B cell (primary cell): ENCODE data around the gene SMIM5. TPM values are rescaled to one million over a fixed set of nuclear protein-coding genes. Genes with fewer than 3 reads are reported as not detected.

ENCODE experiments used
- ATAC-seq: fragments of 200-7000 bp; cut with Tn5 transposase; one replicate; pipeline ENCODE4 v1.10.0; 2021; ENCODE audit warnings: low read depth, mild to moderate bottlenecking, moderate number of reproducible peaks, moderate library complexity
- CTCF ChIA-PET: fragments of 350-600 bp; sonication (Branson Sonifier 250); formaldehyde crosslinking; loops from one replicate; lab custom pipeline; 2021; ENCODE audit warnings: antibody characterized with exemption, inconsistent platforms; lab: Charles Lee
- POLR2A ChIA-PET: fragments of 350-600 bp; sonication (Branson Sonifier 250); formaldehyde crosslinking; loops from one replicate; lab custom pipeline; 2021; ENCODE audit warnings: antibody characterized with exemption; lab: Charles Lee
- DNase-seq: peaks from one replicate; pipeline ENCODE4 v3.0.0; 2013
- H2AFZ ChIP-seq: 2 replicates; pipeline ENCODE4 v1.6.1; 2012; ENCODE audit warnings: mild to moderate bottlenecking, low read depth, low read length; ENCODE audit not compliant: insufficient read depth, poor library complexity, severe bottlenecking
- H3K27ac ChIP-seq, 2 donors: 1 replicate in 1 of 2; 2 replicates in 1 of 2; pipeline ENCODE4 v1.5.1; 2012 to 2013; ENCODE audit warnings: low read length in 2 of 2, mild to moderate bottlenecking in 2 of 2, moderate library complexity in 1 of 2
- H3K27me3 ChIP-seq, 4 experiments: fragments of 200-600 bp in 1 of 4; sonication (generic) in 1 of 4; replicated peaks in 1 of 4; 1 replicate in 2 of 4; 2 replicates in 2 of 4; pipeline versions ENCODE4 v1.6.1 to v1.7.0; 2013 to 2016; ENCODE audit warnings: low read length in 3 of 4, mild to moderate bottlenecking in 2 of 4, mixed read lengths in 1 of 4, moderate library complexity in 1 of 4; ENCODE audit not compliant: insufficient read depth in 4 of 4, control insufficient read depth in 3 of 4; ENCODE audit errors: control extremely low read depth in 1 of 4
- H3K36me3 ChIP-seq, 2 experiments: replicated peaks in 1 of 2; 1 replicate in 1 of 2; 2 replicates in 1 of 2; pipeline versions ENCODE4 v1.6.1 to v1.7.1; 2013; ENCODE audit warnings: low read length in 1 of 2; ENCODE audit not compliant: insufficient read depth in 2 of 2, control insufficient read depth in 1 of 2; ENCODE audit errors: control extremely low read depth in 1 of 2, extremely low read depth in 1 of 2
- H3K4me1 ChIP-seq, 2 donors: fragments of 200-600 bp in 1 of 2; sonication (generic) in 1 of 2; 1 replicate in 1 of 2; 2 replicates in 1 of 2; pipeline versions ENCODE4 v1.5.1 to v1.6.1; 2013 to 2017; ENCODE audit warnings: low read length in 2 of 2; ENCODE audit not compliant: control insufficient read depth in 2 of 2, insufficient read depth in 2 of 2
- H3K4me2 ChIP-seq: replicated peaks from 2 replicates; pipeline ENCODE3; 2012; ENCODE audit warnings: mild to moderate bottlenecking, low read depth, low read length; ENCODE audit not compliant: poor library complexity, severe bottlenecking
- H3K4me3 ChIP-seq, 5 experiments: fragments of 200-600 bp in 1 of 5; sonication (generic) in 1 of 5; 1 replicate in 3 of 5; 2 replicates in 2 of 5; pipeline versions ENCODE4 v1.5.1 to v1.7.0; 2011 to 2016; ENCODE audit warnings: low read length in 4 of 5, mild to moderate bottlenecking in 4 of 5, low read depth in 2 of 5, control low read depth in 1 of 5, moderate library complexity in 1 of 5; ENCODE audit not compliant: insufficient read depth in 1 of 5; ENCODE audit errors: control extremely low read depth in 1 of 5, extremely low read depth in 1 of 5
- H3K79me2 ChIP-seq: fragments of 200-600 bp; sonication (generic); one replicate; pipeline ENCODE4 v1.6.0; 2016; ENCODE audit warnings: low read length; ENCODE audit not compliant: control insufficient read depth, insufficient read depth
- H3K9ac ChIP-seq: fragments of 200-600 bp; sonication (generic); 2 replicates; pipeline ENCODE4 v1.6.1; 2017; ENCODE audit warnings: mild to moderate bottlenecking, low read length, moderate library complexity
- H3K9me3 ChIP-seq, 3 donors: one replicate each; pipeline versions ENCODE4 v1.6.1 to v1.7.1; 2013; ENCODE audit warnings: low read length in 2 of 3; ENCODE audit not compliant: control insufficient read depth in 2 of 3, insufficient read depth in 1 of 3; ENCODE audit errors: control extremely low read depth in 1 of 3
- H4K20me1 ChIP-seq: 2 replicates; pipeline ENCODE4 v1.6.0; 2012; ENCODE audit warnings: mild to moderate bottlenecking, low read length; ENCODE audit not compliant: insufficient read depth, control insufficient read depth, poor library complexity, severe bottlenecking
- H3K27ac Mint-ChIP-seq: one replicate; pipeline ENCODE4 v1.8.0; 2021; ENCODE audit warnings: mixed read lengths
- H3K27me3 Mint-ChIP-seq: one replicate; pipeline ENCODE4 v1.8.0; 2021; ENCODE audit warnings: mixed read lengths
- H3K4me1 Mint-ChIP-seq: one replicate; pipeline ENCODE4 v1.8.0; 2021; ENCODE audit warnings: mixed read lengths
- H3K4me3 Mint-ChIP-seq: one replicate; pipeline ENCODE4 v1.8.0; 2021; ENCODE audit warnings: mixed read lengths
- H3K9me3 Mint-ChIP-seq: one replicate; pipeline ENCODE4 v1.8.0; 2022; ENCODE audit warnings: mixed read lengths; ENCODE audit not compliant: insufficient read depth
- EZH2 ChIP-seq: IDR thresholded peaks from 2 replicates; pipeline ENCODE4 v1.6.1; 2012; ENCODE audit warnings: borderline replicate concordance, low read depth, mild to moderate bottlenecking, moderate library complexity, low read length; ENCODE audit not compliant: insufficient read depth, poor library complexity, severe bottlenecking
- WGBS: methylation state at CpG from one replicate; pipeline ENCODE4 v1.1.5; 2013; ENCODE audit warnings: missing lambda C conversion rate; ENCODE audit not compliant: insufficient coverage; 5-methylcytosine and 5-hydroxymethylcytosine counted together
- intact Hi-C: fragments of 100-400 bp; cut with micrococcal nuclease; formaldehyde crosslinking; loops from one replicate; pipeline ENCODE4 v1.10.0; 2022
- polyA plus RNA-seq: library from polyadenylated mRNA; depleted of rRNA; stranded (reverse); fragments of >200 nt; gene quantifications from 2 replicates; pipeline ENCODE4 v1.2.3, GENCODE V29; 2012
- total RNA-seq, 2 donors: library from RNA; stranded (reverse); fragments of 120-200 nt in 1 of 2; gene quantifications; 1 replicate in 1 of 2; 2 replicates in 1 of 2; pipeline versions ENCODE4 v1.2.3 to v1.2.4, GENCODE V29; 2013 to 2022
- TF ChIP-seq, protein P1 (sequence below): fragments of 200-600 bp; IDR thresholded peaks from one replicate; pipeline ENCODE4 v1.8.0; 2022; ENCODE audit warnings: antibody characterized with exemption, mild to moderate bottlenecking

SMIM5 gene
- total and polyA plus RNA-seq, 2 donors (not counting 1 experiment from before 2014, with no cell fraction given), result 0.62 to 7.6 TPM

DNA sequence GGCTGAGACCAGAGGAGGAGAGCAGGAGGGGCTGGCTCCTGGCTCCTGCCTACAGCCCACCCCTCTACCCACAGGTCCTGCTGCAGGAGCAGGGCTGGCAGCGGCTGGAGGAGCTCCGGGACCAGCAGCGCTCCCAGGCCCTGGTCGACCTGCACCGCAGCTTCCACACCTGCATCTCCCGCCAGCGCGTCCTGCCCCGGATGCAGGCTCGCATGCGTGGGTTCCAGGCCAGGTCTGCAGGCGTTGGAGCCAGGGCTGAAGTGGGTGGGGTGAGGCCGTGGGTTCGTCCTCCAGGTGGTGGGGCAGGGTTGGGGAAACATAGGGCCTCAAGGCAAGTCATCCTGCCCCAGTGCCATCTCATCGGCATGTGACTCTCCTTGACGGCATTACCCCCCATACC is 27.4 kb upstream of the SMIM5 start:
- Histone ChIP-seq H4K20me1 (no peaks in the 10 kb centered on the region), H3K36me3 (peaks cover 0 to 6% of the 10 kb centered on the region in 2 experiments), H3K27me3 (no peaks in the 10 kb centered on the region), H2AFZ (no peak overlapping the region), H3K4me3 (no peak overlapping the region), H3K79me2 (no peaks in the 10 kb centered on the region), H3K4me2 (no peak overlapping the region), H3K9ac (no peak overlapping the region), H3K27ac (no peak overlapping the region), H3K9me3 (no peaks in the 10 kb centered on the region), H3K4me1 (no peaks in the 10 kb centered on the region)
- intact Hi-C loops, result no loop called here
- no peaks in the 10 kb centered on the region for H3K27me3 Mint-ChIP-seq
- H3K9me3 Mint-ChIP-seq, result no peaks in the 10 kb centered on the region
- no peak for DNase-seq
- 92% methylated on average over 15 of the region's 16 CpGs for WGBS
- no peak overlapping the region for H3K4me3 Mint-ChIP-seq
- POLR2A ChIA-PET, result no interaction called here
- ATAC-seq, result no peak
- CTCF ChIA-PET, result no interaction called here
- no peak overlapping the region for H3K27ac Mint-ChIP-seq
- no peaks in the 10 kb centered on the region for H3K4me1 Mint-ChIP-seq
- TF ChIP-seq EZH2, result no peak
- TF ChIP-seq, protein P1, sequence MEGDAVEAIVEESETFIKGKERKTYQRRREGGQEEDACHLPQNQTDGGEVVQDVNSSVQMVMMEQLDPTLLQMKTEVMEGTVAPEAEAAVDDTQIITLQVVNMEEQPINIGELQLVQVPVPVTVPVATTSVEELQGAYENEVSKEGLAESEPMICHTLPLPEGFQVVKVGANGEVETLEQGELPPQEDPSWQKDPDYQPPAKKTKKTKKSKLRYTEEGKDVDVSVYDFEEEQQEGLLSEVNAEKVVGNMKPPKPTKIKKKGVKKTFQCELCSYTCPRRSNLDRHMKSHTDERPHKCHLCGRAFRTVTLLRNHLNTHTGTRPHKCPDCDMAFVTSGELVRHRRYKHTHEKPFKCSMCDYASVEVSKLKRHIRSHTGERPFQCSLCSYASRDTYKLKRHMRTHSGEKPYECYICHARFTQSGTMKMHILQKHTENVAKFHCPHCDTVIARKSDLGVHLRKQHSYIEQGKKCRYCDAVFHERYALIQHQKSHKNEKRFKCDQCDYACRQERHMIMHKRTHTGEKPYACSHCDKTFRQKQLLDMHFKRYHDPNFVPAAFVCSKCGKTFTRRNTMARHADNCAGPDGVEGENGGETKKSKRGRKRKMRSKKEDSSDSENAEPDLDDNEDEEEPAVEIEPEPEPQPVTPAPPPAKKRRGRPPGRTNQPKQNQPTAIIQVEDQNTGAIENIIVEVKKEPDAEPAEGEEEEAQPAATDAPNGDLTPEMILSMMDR, result no peak

DNA sequence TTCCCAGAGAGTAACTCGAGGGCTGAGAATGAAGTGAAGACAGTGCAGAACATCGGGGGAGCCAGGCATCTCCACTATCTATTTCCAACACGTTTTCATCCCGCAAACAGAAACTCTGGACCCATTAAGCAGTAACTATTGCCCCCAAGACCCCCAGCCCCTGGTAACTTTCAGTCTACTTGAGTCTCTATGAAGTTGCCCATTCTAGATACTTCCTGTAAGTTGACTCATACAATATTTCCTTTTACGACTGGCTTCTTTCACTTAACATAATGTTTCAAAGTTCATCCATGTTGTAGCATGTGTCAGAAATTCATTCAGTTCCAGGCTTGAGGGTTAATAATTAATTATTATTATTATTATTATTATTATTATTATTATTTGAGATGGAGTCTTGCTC is 26.1 kb upstream of the SMIM5 start:
- H4K20me1 ChIP-seq, result no peaks in the 10 kb centered on the region
- intact Hi-C loops, result no loop called here
- no peak for TF ChIP-seq EZH2
- TF ChIP-seq, protein P1, result no peak
- H3K79me2 ChIP-seq, result no peaks in the 10 kb centered on the region
- H3K4me2 ChIP-seq, result no peak overlapping the region
- ATAC-seq, result no peak
- H2AFZ ChIP-seq, result no peak overlapping the region
- no peak overlapping the region for H3K27ac ChIP-seq
- ChIA-PET CTCF (no interaction called here), POLR2A (no interaction called here)
- no peaks in the 10 kb centered on the region for H3K9me3 ChIP-seq
- H3K27me3 Mint-ChIP-seq, result no peaks in the 10 kb centered on the region
- no peak overlapping the region for H3K9ac ChIP-seq
- no peak overlapping the region for H3K4me3 ChIP-seq
- no peak overlapping the region for H3K27ac Mint-ChIP-seq
- H3K4me3 Mint-ChIP-seq, result no peak overlapping the region
- no peaks in the 10 kb centered on the region for H3K9me3 Mint-ChIP-seq
- H3K4me1 ChIP-seq, result no peaks in the 10 kb centered on the region
- peaks cover 1 to 12% of the 10 kb centered on the region in 2 experiments for H3K36me3 ChIP-seq
- DNase-seq, result no peak
- no peaks in the 10 kb centered on the region for H3K4me1 Mint-ChIP-seq
- H3K27me3 ChIP-seq, result no peaks in the 10 kb centered on the region
- 98% methylated on average over 4 of the region's 5 CpGs for WGBS
